SK-N-MC (cell line): ENCODE measurements around the gene IAPP.

Experiments
- DNase-seq: peaks from one replicate; pipeline ENCODE4 v3.0.0-alpha.2; 2011; ENCODE audit warnings: low read depth, low spot score
- H3K27ac ChIP-seq: fragments of 200-600 bp; sonication (generic); 2 replicates; pipeline ENCODE4 v1.5.1; 2016; ENCODE audit warnings: mixed run types
- H3K36me3 ChIP-seq: fragments of 200-600 bp; sonication (generic); 2 replicates; pipeline ENCODE4 v1.6.1; 2017; ENCODE audit warnings: antibody characterized with exemption, low read length, mixed read lengths; ENCODE audit not compliant: insufficient read depth
- H3K4me3 ChIP-seq: fragments of 200-600 bp; sonication (generic); 2 replicates; pipeline ENCODE4 v1.5.1; 2016
- H3K9ac ChIP-seq: fragments of 200-600 bp; sonication (generic); 2 replicates; pipeline ENCODE4 v1.8.0; 2017; ENCODE audit warnings: mixed run types, mixed read lengths; ENCODE audit not compliant: insufficient read length
- H3K9me3 ChIP-seq: fragments of 200-600 bp; sonication (generic); 2 replicates; pipeline ENCODE4 v1.6.1; 2017; ENCODE audit warnings: low read depth, mild to moderate bottlenecking, antibody characterized with exemption, low read length, moderate library complexity, mixed read lengths
- EZH2 ChIP-seq: fragments of 200-600 bp; sonication (generic); IDR thresholded peaks from one replicate; pipeline ENCODE4 v1.6.1; 2017; ENCODE audit warnings: antibody characterized with exemption
- FOXP2 ChIP-seq: optimal IDR thresholded peaks from 2 replicates; pipeline ENCODE3; 2011; ENCODE audit warnings: mild to moderate bottlenecking, moderate library complexity; ENCODE audit not compliant: insufficient read depth; ENCODE audit errors: extremely low read length, control extremely low read depth
- POLR2AphosphoS5 ChIP-seq: IDR thresholded peaks from 2 replicates; pipeline ENCODE4 v1.6.1; 2012; ENCODE audit warnings: mild to moderate bottlenecking, low read depth, low read length, borderline replicate concordance

Gene IAPP

GRCh38 chr12:21372602-21373001, at the start of gene IAPP:
IAPP (plus strand) TSS chr12:21372902; CDS start chr12:21373352, 450 bp downstream.
- Histone ChIP-seq H3K9ac (no peak within 1 kb of the TSS), H3K4me3 (no peak within 1 kb of the TSS), H3K27ac (no peak within 1 kb of the TSS), H3K36me3 (no peaks in the 10 kb centered on the region), H3K9me3 (no peaks in the 10 kb centered on the region)
- no peak for DNase-seq
- TF ChIP-seq EZH2 (no peak), FOXP2 (no peak), POLR2AphosphoS5 (no peak)

- DNase-seq: no peak
- no peak for TF ChIP-seq FOXP2
- no peak for TF ChIP-seq EZH2
- TF ChIP-seq POLR2AphosphoS5: no peak
- Histone ChIP-seq H3K4me3 (no peak overlapping the region), H3K9ac (no peak overlapping the region), H3K9me3 (no peaks in the 10 kb centered on the region), H3K36me3 (no peaks in the 10 kb centered on the region), H3K27ac (no peak overlapping the region)
Observed at GRCh38 chr12:21323736-21324135, 49.0 kb upstream of the IAPP start.

- no peak for DNase-seq
- H3K4me3 ChIP-seq: no peak overlapping the region
- no peak overlapping the region for H3K9ac ChIP-seq
- no peak overlapping the region for H3K27ac ChIP-seq
- H3K36me3 ChIP-seq: no peaks in the 10 kb centered on the region
- H3K9me3 ChIP-seq: no peaks in the 10 kb centered on the region
- TF ChIP-seq FOXP2 (no peak), POLR2AphosphoS5 (no peak), EZH2 (no peak)
Observed at GRCh38 chr12:21324551-21324950, 48.2 kb upstream of the IAPP start.

GRCh38 chr12:21328578-21328977, 44.1 kb upstream of the IAPP start:
- no peak overlapping the region for H3K27ac ChIP-seq
- no peak for DNase-seq
- no peaks in the 10 kb centered on the region for H3K36me3 ChIP-seq
- no peak for TF ChIP-seq FOXP2
- no peak for TF ChIP-seq POLR2AphosphoS5
- no peak overlapping the region for H3K9ac ChIP-seq
- H3K4me3 ChIP-seq: no peak overlapping the region
- no peaks in the 10 kb centered on the region; the same call in 1 of the 2 replicates for H3K9me3 ChIP-seq

GRCh38 chr12:21330682-21331253, 41.9 kb upstream of the IAPP start:
- no peak overlapping the region for H3K4me3 ChIP-seq

GRCh38 chr12:21334771-21335325, 37.9 kb upstream of the IAPP start, which contains the start of gene SLCO1A2:
SLCO1A2 (minus strand) TSS chr12:21334917; CDS start chr12:21334647, 270 bp downstream.
- TF ChIP-seq POLR2AphosphoS5: no peak
- TF ChIP-seq FOXP2: no peak
- no peak for TF ChIP-seq EZH2
- H3K27ac ChIP-seq: no peak within 1 kb of the TSS
- no peak for DNase-seq
- H3K4me3 ChIP-seq: no peak within 1 kb of the TSS
- H3K36me3 ChIP-seq: no peaks in the 10 kb centered on the region
- H3K9ac ChIP-seq: no peak within 1 kb of the TSS
- H3K9me3 ChIP-seq: no peaks in the 10 kb centered on the region; the same call in 1 of the 2 replicates

More at GRCh38 chr12:21330682-21331253, 41.9 kb upstream of the IAPP start:
- Histone ChIP-seq H3K9ac (no peak overlapping the region), H3K9me3 (no peaks in the 10 kb centered on the region; the same call in 1 of the 2 replicates), H3K36me3 (no peaks in the 10 kb centered on the region), H3K27ac (no peak overlapping the region)
- TF ChIP-seq POLR2AphosphoS5 (no peak), EZH2 (no peak), FOXP2 (no peak)
- no peak for DNase-seq

GRCh38 chr12:21336656-21337055, 36.0 kb upstream of the IAPP start:
- Histone ChIP-seq H3K9ac (no peak overlapping the region), H3K36me3 (no peaks in the 10 kb centered on the region), H3K27ac (no peak overlapping the region), H3K4me3 (no peak overlapping the region), H3K9me3 (no peaks in the 10 kb centered on the region)
- TF ChIP-seq EZH2: no peak
- TF ChIP-seq FOXP2: no peak
- no peak for TF ChIP-seq POLR2AphosphoS5
- DNase-seq: no peak

- Histone ChIP-seq H3K9ac (no peak overlapping the region), H3K36me3 (no peaks in the 10 kb centered on the region), H3K9me3 (no peaks in the 10 kb centered on the region), H3K4me3 (no peak overlapping the region), H3K27ac (no peak overlapping the region)
- TF ChIP-seq EZH2 (no peak), FOXP2 (no peak)
- DNase-seq: no peak
Observed at GRCh38 chr12:21337453-21337852, 35.2 kb upstream of the IAPP start.

- TF ChIP-seq POLR2AphosphoS5 (no peak), FOXP2 (no peak)
Observed at GRCh38 chr12:21337959-21338744, 34.5 kb upstream of the IAPP start.

More at GRCh38 chr12:21337959-21338744, 34.5 kb upstream of the IAPP start:
- no peaks in the 10 kb centered on the region for H3K9me3 ChIP-seq
- no peak overlapping the region for H3K4me3 ChIP-seq
- H3K27ac ChIP-seq: no peak overlapping the region
- no peaks in the 10 kb centered on the region for H3K36me3 ChIP-seq
- no peak overlapping the region for H3K9ac ChIP-seq
- DNase-seq: no peak
